ENCODE measurements around the gene NFATC3. TPM values are rescaled to one million over a fixed set of nuclear protein-coding genes. Genes with fewer than 3 reads are reported as not detected.
A peak's percentile ranks its signal among the peaks of the same experiment; 100 is the strongest.

NFATC3 gene
- total RNA-seq, 1 donor from 2014 or later, result 51.8 TPM

DNA sequence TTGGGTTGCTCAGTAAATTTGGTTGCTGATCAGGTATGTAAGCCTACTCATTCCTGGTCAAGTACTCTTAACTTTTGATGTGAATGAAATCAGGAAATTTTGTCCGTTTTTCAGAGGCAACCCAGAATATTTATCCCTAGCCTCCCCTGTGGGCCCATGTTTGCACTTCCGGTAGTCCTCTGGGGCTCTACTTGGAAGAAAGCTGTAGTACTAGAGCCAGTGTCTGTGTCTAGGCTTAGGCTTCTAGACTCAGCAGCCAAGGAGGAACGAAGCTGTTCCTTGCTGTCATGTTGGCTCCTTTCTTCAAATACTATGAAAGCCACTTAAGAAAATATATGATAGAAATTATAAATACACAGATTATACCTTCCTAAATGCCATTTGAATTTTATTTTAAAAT, 129.6 kb downstream of the NFATC3 start:
- Mint-ChIP-seq H3K27ac (no peak overlapping the region), H3K9me3 (no peaks in the 10 kb centered on the region), H3K36me3 (peaks cover 4% of the 10 kb centered on the region), H3K4me3 (no peak overlapping the region), H3K27me3 (ENCODE audit: low read depth) (no peaks in the 10 kb centered on the region), H3K4me1 (no peaks in the 10 kb centered on the region)
- DNase-seq (ENCODE audit: low spot score in 2 of 2, unreplicated experiment in 2 of 2), result no peak
- TF ChIP-seq, protein P1, sequence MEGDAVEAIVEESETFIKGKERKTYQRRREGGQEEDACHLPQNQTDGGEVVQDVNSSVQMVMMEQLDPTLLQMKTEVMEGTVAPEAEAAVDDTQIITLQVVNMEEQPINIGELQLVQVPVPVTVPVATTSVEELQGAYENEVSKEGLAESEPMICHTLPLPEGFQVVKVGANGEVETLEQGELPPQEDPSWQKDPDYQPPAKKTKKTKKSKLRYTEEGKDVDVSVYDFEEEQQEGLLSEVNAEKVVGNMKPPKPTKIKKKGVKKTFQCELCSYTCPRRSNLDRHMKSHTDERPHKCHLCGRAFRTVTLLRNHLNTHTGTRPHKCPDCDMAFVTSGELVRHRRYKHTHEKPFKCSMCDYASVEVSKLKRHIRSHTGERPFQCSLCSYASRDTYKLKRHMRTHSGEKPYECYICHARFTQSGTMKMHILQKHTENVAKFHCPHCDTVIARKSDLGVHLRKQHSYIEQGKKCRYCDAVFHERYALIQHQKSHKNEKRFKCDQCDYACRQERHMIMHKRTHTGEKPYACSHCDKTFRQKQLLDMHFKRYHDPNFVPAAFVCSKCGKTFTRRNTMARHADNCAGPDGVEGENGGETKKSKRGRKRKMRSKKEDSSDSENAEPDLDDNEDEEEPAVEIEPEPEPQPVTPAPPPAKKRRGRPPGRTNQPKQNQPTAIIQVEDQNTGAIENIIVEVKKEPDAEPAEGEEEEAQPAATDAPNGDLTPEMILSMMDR (IDR thresholded peaks at IDR 0.05; ENCODE audit: unreplicated experiment), result no peak

DNA sequence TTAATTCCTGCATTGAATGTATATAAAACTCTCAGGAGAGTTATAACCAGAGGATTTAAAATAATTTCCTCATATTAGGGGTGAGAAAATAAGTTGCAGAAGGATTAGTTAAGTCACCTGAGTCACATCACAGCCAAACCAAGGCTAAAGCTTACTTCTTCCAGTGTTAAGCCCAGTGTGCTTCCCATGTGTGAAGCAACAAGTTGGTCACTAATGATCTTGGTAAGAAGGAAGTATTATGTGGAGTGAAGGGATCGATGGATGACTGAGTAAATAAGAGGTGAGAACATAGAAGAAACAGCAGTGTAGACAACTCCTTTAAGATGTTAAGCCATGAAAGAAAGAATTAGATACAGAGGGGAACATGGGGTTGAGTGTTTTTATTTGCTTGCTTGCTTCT, 130.1 kb downstream of the NFATC3 start:
- Mint-ChIP-seq H3K27me3 (ENCODE audit: low read depth) (no peaks in the 10 kb centered on the region), H3K9me3 (no peaks in the 10 kb centered on the region), H3K4me1 (no peaks in the 10 kb centered on the region), H3K4me3 (no peak overlapping the region), H3K36me3 (peaks cover 4% of the 10 kb centered on the region), H3K27ac (no peak overlapping the region)
- no peak for DNase-seq (ENCODE audit: low spot score in 2 of 2, unreplicated experiment in 2 of 2)
- TF ChIP-seq, protein P1 (IDR thresholded peaks at IDR 0.05; ENCODE audit: unreplicated experiment), result no peak

DNA sequence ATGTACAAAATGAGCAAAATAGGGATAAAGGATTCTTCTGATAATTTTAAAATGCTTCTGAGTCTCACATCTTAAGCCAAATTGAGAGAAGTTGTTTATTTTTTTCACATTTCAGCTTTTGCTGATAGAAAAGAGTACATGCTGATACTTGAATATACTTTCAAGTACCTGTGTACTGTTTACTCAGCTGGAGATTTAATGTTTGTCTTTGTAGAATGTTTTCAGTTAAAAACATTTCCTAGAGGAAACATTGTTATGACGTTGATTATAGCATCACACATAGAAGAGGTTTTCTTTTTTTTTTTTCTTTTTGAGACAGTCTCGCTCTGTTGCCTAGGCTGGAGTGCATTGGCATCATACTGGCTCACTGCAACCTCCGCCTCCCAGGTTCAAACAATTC, 131.1 kb downstream of the NFATC3 start:
- DNase-seq (ENCODE audit: low spot score in 2 of 2, unreplicated experiment in 2 of 2), result no peak
- TF ChIP-seq, protein P1 (IDR thresholded peaks at IDR 0.05; ENCODE audit: unreplicated experiment), result no peak
- Mint-ChIP-seq H3K27ac (no peak overlapping the region), H3K4me1 (no peaks in the 10 kb centered on the region), H3K27me3 (ENCODE audit: low read depth) (no peaks in the 10 kb centered on the region), H3K36me3 (peaks cover 4% of the 10 kb centered on the region), H3K4me3 (no peak overlapping the region), H3K9me3 (no peaks in the 10 kb centered on the region)

DNA sequence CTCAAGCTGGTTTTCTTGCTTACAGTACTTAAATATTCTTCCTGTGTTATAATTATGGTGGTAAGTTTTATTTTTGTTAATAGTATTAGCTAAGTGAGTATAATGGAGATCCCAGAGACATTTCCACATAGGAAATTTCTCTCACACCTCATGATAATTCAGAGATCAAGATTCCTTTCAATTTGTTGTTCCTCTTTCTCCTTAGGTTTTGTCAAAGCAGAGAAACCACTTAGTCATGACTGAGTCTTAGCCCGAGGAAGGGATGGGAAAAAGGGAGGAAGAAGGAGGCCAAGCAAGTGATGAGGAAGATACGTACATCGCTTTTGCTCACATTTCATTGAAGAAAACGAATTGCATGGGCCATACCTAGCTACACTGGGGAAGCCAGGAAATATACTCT, 132.3 kb downstream of the NFATC3 start:
- Mint-ChIP-seq H3K9me3 (no peaks in the 10 kb centered on the region), H3K27ac (peak overlapping the region; percentile 57), H3K4me1 (no peaks in the 10 kb centered on the region), H3K27me3 (ENCODE audit: low read depth) (no peaks in the 10 kb centered on the region), H3K4me3 (no peak overlapping the region), H3K36me3 (peaks cover 4% of the 10 kb centered on the region)
- DNase-seq (ENCODE audit: low spot score in 2 of 2, unreplicated experiment in 2 of 2), result no peak
- TF ChIP-seq, protein P1 (IDR thresholded peaks at IDR 0.05; ENCODE audit: unreplicated experiment), result no peak

DNA sequence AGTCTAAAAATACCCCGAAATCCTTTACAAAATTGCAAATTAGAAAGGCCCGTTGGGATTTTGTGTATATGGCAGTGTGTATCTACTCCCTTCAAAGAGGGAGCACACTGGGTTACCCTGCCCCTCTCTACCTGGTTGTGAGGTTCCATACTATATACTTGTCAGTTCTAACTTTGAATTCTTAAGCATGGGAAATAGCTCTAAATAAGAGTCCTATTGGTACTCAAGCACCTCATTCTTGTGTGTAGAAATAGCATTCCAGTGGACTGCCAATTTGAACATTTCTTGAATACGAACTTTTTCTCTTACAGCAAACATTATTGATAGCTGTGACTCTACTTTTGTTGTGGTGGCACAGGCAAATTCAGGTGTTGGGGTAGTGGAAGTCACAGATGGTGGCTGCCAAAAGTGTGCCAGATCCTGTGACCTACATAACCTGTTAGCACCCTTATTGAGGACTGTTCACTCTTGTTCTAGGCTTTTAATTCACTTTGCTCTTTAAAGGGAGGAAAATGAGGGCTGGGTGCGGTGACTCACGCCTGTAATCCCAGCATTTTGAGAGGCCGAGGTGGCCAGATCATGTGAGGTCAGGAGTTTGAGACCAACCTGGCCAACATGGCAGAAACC, 134.7 kb downstream of the NFATC3 start:
- H3K9me3 Mint-ChIP-seq, result no peaks in the 10 kb centered on the region
- H3K27ac Mint-ChIP-seq, result peak overlapping the region; percentile 53
- no peak for DNase-seq (ENCODE audit: low spot score in 2 of 2, unreplicated experiment in 2 of 2)

More for the DNA sequence above, 134.7 kb downstream of the NFATC3 start:
- Mint-ChIP-seq H3K4me3 (no peak overlapping the region), H3K27me3 (ENCODE audit: low read depth) (no peaks in the 10 kb centered on the region), H3K36me3 (peaks cover 4% of the 10 kb centered on the region), H3K4me1 (no peaks in the 10 kb centered on the region)
- TF ChIP-seq, protein P1 (IDR thresholded peaks at IDR 0.05; ENCODE audit: unreplicated experiment), result no peak
